ENCODE results near the gene STK32B.
"Not testable (repeated sequence)": the region's sequence is repeated elsewhere in the genome, so short reads cannot be mapped to it uniquely, and the experiment has no call there.

The STK32B gene

DNA sequence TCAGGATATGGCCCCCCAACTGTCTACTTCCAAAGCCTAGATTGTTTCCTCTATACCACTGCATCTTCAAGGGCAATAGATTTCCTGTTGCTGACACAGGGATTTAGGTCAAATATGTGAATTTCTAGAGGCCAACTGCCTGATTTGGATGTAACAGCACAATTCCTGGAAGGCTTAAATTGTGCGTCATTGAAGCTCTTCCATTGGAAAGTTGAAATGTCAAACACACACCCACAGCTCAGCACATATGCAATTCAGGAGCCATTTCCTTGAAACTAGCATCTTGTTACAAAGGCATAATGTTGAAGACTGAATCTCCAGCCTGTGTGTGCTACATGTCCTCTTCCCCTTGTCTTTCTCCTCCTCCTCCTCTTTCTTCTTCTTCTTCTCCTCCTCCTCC is 158.6 kb downstream of the STK32B start:
- DNase-seq (ENCODE audit: low spot score) = no peak

DNA sequence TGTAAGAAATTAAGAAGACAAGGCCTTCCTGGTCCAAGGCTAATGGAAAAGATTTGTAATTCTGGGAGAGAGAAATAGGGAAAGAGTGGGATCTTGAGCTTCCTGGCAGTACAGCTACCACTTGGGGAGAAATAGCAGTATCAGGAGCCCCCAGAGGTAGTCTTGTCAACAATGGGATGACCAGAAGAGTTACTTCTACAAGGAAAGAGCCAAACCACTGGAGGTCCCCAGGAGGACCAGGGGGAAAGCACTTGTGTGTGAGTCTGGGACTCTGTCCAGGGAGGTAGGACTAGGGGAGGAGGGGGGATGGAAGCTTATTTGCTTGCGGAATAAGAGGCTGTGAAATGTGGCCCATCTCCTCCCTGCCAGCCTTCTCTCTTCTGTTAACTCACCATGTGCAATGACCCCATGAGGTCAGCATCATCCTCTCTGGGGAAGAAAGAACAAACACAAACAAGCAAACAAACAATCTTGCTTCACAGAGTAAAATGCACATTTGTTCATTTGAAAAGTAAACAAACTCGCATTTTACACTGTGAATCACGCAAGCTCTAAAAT is 160.1 kb downstream of the STK32B start:
- no peak for DNase-seq (ENCODE audit: low spot score)

DNA sequence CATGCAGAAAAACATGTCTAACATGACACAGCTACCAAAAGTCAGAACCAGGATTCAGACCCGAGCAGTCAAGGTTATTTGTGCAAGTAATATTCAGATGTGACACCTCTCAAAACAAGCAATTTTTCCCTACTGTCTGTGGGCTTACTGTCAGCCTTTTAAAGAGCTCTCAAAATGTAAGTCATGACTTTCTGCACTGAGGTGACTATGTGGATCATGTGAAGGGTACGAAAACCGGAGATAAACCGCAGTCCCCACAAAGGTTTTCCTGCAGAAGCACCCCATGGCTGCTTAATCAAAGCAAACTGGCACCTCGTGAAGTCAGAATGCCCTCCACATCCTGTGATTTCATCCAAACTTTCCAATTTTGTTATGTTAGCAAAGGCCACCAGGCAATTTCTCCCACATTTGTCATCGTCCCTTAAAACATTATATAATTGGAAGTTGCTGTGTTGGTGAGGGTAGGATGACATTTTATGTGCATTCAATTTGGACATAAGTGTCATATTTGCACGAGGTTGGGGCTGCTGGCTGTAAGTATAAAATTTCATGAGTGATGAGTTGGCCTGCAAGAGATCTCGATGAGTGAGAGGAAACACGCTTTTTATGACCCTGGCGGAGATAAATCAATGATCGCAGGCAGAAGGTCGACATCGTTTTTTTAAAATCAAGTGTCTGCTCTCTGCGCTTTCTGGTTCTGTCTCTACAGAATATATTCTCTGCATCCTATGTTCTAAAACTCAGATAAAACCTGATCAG is 161.2 kb downstream of the STK32B start:
- no peak for DNase-seq (ENCODE audit: low spot score)

DNA sequence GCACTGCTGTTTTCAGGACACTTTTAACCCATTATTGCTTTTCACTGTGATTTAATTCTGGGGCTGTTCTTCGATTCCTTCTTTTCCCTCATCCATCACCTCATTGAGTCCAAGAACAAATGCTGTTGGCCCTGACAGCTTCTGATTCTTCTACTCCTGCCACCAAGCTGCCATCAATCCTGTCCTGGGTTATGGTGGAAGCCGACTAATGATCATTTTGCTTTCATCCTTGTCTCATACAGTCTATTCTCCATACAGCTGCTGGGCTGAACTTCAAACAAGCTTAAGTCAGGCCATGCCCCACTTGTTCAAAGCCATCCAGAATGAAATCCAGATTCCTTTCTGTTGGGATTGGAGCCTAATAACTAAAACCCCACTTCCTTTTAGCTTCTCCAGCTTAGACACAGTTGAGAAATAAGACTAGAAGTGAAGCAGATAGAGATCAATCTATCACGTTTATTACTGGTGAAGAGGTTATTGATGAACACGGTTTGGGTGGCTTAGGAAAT is 161.9 kb downstream of the STK32B start:
- DNase-seq (ENCODE audit: low spot score) = no peak

DNA sequence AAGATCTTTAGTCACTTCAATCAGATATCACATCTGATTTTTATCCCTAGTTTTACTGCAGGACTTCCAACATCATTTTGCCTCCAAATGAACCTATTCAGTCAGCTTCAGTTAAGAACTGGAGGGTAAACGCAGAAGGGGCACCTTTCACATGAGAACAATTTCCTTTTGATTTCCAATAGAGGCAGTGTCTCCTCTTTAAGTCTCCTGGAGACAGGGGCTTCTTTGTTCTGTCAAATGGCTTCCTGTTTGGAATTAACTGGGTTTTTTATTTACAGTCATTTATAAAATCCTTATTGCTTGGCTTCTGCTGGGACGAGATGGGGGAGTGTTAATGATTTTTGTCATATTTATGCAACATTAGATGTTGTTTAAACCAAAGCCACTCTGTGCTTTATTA is 164.0 kb downstream of the STK32B start:
- DNase-seq (ENCODE audit: low spot score) = no peak

DNA sequence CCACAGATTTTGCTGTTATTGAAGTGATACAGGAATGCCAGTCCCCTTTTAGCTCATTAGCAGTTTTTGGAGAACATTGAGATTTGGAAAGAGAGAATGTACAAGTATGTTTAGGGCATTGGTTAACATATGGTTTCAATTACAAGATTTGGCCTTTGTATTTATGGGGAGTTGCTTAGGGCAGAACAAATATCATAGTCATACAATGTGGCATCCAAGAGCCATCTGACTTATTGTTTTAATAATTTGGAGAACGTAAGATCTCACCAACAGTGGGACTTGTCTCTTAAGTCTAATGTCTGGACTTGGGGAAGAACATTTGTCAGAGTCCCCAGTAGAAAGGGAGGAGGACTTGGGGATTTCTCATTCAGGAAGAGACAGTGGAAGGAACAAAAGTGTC is 166.1 kb downstream of the STK32B start:
- no peak for DNase-seq (ENCODE audit: low spot score)

DNA sequence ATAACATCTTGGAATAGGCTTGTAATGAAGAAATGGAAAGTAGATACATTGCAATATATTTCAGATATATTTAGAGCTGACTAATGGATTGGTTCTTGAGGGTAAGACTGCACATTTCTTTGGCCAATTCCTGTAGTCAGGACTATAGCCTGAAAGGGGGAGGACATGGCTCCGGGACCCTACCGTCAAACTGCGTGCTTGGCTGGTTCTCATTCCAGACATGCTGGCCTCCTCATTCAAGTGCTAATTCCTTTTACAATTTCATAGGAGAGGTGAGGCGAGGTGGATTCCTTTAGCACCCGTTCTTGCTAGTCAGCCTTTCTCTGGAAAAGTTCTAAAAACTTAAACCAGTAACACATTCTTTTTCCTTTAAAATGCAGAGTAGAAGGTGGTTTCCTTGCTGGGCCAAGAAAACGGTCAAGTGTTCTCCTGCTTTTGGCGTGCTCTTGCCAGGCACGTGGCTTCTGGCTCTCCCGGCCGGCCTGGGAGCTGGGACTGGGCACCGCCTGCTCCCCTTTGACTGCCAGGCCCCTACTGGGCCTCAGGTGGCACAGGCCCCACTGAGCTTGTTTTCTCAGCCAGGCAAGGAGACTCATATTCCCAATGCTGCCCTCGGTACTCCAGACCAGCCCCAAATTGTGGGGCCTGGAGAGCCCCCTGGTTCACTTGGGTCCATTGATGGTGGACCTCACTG is 167.2 kb downstream of the STK32B start:
- DNase-seq (ENCODE audit: low spot score) = peak; percentile 16

DNA sequence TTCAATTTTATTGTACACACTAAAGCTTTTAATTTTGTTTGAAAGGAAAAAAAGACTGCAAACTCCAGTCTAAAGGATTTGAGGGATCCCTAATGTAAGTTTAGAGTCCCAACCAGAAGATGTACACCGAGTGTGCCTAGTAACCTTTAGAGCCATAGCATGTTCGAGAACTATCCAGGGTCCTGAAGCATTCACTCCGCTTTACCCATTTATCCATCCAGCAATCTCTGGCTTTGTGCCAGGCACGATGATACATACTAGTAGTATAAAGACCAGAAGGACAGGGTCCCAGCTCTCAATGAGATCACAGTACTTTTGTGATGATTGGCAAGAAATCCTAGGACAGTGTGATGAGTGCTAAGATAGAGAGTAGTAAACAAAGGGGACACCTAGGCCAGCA is 168.7 kb downstream of the STK32B start:
- no peak for DNase-seq (ENCODE audit: low spot score)

DNA sequence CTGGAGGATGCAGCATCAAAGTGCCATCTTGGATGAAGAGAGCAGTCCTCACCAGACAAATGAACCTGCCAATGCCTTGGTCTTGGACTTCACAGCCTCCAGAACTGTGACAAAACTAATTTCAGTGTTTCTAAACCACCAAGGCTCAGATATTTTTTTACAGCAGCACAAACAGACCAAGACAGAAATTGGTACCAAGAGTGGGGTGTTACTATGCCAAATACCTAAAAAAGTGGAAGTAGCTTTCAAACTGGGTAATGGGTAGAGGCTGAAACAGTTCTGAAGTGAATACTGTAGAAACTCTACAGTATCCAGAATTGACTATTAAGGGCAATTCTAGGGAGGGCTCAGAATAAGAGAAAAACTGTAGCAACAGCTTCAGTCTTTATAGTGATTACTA is 170.8 kb downstream of the STK32B start:
- DNase-seq (ENCODE audit: low spot score) = no peak

DNA sequence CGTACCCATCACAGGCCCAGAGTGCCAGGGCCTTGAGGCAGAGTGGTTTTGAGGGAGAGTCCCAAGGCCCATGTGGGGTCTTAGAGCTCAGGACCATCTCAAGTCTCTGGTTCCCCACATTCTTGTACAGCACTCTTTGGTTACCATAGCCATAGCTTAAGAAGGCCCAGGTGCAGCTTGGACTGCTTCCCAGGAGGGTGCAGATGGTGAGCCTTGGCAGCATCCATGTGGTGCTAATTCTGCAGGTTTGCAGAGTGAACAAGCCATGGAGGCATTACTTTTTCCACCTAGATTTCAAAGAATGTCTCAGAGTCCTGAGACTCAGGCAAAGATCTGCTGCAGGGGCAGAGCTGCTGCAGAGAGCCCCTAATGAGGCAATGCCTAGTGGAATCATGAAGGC is 171.7 kb downstream of the STK32B start:
- DNase-seq (ENCODE audit: low spot score) = peak; percentile 54

DNA sequence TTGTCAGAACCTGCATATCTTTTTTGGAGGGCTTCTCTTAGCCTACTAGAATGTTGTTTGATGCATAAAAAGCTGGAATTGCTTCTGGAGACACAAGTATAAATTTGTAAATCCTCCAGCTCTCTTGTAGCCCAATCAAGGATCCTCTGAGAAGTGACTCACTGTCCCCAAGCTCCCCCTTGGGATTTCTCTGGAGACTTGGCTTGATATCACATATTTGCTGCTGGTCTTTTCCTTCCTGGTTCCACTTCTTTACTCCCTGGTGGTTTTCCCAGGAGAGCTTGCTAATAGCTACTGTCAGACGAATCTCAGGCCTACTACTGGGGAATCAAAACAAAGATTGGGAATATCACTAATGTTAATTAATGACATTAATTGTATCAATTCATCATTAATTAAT is 173.1 kb downstream of the STK32B start:
- DNase-seq (ENCODE audit: low spot score) = no peak

DNA sequence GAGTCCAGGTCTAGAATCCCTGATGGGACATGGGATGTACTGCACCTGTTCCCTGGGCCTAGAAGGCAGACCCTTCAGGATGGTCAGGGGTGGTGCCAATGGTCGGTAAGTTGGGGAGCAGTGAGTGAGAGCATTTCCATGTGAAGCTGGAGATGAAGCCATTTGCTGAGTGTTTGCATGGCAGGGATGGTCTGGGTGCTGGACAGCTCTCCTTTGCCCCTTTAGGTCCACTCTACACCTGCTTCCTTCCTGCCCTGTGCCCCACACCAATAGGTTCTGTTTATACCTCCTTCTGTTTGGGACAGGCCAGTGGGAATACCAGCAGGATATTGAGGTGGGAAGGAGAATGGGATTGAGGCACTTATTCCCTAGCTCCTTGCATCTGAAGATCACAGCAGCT is 181.3 kb downstream of the STK32B start:
- no peak for DNase-seq (ENCODE audit: low spot score)

DNA sequence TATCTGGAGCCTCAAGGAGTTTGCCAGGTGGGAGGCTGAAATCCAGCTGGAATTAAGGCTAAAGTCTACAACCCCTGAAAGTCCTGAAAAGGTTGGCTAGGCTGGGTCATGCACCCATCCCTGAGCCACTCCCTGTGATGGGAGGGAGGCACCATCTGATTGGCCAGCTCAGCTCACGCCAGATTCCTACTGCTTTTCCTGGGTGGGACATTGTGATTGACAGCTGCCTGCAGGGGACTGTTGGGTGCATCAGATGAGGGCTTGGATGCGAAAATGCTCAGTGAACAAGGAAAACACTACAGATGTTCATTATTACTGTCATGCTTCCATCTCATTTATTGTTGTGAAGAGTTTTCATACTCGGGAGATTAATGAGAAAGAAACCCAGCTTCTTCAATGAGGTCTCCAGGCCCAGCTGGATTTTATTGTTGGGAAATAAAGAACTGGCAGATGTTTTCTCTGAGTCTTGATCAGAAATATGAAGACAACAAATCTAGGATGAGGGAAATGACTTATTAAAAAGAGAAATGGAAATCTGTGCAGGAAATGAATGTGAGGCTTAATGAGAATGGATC is 185.9 kb downstream of the STK32B start:
- no peak for DNase-seq (ENCODE audit: low spot score)

DNA sequence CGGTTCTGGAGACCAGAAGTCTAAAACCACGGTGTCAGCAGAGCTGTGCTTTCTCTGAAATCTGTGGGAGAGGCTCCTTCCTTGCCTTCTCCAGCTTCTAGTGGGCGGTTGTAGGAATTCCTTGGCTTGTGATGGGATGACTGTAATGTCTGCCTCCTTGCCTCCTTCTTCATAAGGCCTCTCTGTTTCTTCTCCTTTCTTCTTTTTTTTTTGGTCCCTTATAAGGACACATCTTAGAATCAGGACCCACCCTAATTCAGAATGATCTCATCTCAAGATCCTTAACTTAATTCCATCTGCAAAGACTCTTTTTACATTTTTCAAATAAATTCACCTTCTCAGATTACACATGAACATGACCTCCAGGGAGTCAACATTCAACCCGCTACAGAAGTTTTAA is 186.9 kb downstream of the STK32B start:
- no peak for DNase-seq (ENCODE audit: low spot score)

DNA sequence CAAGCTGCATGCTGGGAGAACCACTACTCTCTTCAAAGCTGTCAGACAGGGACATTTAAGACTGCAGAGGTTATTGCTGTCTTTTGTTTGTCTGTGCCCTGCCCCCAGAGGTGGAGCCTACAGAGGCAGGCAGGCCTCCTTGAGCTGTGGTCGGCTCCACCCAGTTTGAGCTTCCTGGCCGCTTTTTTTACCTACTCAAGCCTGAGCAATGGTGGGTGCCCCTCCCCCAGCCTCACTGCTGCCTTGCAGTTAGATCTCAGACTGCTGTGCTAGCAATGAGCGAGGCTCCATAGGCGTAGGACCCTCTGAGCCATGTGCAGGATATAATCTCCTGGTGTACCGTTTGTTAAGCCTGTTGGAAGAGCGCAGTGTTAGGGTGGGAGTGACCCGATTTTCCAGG is 195.8 kb downstream of the STK32B start:
- not testable (repeated sequence) for DNase-seq (ENCODE audit: low spot score)

DNA sequence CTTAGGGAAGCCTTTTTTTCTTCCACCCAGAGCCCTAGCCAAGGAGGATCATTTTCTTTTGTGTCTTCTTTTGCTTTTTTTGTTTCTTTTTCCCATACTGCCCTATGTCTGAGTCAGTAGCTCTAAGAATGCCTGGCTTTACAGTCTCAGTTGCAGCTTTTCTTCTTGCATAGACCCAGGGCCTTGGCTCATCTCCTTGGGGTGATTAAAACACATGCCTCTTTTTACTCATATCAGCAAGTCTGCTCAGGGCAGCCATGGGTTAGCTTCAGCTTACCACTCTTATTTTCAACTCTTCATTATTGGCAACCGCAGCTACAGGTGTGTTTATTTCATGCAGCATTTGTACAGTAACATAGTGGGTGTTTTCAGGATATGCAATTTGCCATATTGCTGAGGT is 196.5 kb downstream of the STK32B start:
- no peak for DNase-seq (ENCODE audit: low spot score)

DNA sequence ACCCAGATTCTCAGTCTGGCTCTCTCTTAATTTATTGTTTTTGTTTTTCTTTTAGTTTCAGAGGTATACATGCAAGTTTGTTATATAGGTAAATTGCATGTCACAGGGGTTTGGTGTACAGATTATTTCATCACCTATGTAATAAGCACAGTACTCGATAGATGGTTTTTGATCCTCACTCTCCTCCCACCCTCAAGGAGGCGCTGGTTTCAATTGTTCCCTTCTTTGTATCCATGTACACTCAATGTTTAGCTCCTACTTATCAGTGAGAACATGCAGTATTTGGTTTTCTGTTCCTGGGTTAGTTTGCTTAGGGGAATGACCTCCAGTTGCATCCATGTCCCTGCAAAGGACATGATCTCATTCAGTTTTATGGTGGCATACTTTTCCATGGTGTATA is 198.4 kb downstream of the STK32B start:
- no peak for DNase-seq (ENCODE audit: low spot score)

DNA sequence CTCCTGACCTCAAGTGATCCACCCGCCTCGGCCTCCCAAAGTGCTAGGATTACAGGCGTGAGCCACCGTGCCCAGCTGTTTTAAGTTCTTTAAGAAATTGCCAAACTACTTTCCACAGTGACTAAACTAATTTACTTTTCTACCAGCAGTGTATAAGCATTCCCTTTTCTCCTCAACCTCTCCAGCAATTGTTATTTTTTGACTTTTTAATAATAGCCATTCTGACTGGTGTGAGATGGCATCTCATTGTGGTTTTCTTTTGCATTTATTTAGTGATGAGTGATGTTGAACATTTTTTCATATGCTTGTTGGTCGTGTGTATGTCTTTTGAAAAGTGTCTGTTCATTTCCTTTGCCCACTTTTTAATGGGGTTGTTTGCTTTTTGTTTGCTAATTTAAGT is 199.3 kb downstream of the STK32B start:
- DNase-seq (ENCODE audit: low spot score) = not testable (repeated sequence)

DNA sequence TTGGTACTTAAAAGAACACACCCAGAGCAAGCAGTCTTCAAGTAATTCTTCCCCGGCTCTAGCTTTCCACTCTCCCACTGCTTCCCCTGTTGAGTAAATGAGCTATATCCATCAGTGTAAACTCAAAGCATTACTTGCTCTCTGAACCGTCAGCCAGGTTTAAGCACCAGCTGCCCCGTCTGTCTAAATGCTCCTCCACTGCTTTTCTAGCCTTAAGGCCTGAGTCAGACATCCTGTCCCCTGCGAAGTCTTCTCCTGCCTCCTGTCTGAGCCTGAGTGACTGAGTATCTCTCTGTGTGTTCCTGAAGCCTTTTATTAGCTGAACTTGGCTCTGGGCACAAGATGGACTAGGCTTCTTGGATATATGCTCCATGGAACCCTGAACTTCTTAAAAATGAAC is 205.1 kb downstream of the STK32B start:
- DNase-seq (ENCODE audit: low spot score) = no peak

DNA sequence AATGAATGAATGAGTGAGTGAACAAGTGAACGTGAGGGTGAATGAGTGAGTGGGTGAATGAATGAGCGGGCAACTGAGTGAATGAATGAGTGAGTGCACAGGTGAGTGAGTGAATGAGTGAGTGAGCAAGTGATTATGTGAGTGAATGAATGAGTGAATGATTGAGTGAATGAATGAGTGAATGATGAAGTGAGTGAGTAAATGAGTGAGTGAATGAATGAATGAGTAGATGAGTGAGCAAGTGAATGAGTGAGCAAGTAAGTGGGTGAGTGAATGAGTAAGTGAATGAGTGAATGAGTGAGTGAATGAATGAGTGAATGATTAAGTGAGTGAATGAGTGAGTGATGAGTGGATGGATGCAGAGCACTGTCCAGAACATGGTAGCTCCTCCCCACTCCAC is 205.8 kb downstream of the STK32B start:
- DNase-seq (ENCODE audit: low spot score) = no peak

DNA sequence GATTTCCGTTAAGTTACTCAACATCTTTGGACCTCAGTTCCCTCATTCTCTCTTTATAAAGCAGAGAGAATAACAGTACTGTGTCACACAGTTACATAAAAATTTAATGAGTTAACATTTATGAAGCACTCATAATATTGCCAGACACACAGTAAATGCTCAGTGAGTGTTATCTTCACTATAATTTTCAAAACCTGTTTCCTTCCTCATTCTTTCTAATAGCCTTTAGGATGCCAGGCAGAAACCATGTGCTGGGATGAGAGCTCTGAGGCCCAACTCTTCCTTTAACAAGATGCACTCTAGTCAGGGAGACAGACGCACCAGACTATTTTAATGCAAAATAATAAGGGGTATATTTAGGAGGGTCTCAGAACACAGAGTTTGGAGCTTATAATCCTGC is 208.2 kb downstream of the STK32B start:
- no peak for DNase-seq (ENCODE audit: low spot score)

DNA sequence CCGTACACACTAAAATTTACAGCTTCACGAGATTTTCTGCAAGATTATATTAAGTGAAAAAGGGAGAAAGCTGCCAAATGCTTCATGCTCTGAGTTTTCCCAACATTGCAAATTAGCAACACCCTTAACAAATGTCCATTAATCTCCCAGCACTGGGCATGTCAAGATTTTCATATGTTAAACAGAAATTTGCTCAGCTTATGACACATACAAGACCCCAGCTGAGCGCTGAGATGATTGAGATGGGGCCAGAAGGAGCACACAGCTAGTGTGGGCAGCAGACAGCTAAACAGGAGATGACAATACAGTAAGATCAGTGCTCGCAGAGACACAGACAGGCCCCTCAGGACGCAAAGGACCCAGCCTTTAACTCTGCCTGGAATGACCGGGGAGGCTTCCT is 208.8 kb downstream of the STK32B start:
- DNase-seq (ENCODE audit: low spot score) = no peak

DNA sequence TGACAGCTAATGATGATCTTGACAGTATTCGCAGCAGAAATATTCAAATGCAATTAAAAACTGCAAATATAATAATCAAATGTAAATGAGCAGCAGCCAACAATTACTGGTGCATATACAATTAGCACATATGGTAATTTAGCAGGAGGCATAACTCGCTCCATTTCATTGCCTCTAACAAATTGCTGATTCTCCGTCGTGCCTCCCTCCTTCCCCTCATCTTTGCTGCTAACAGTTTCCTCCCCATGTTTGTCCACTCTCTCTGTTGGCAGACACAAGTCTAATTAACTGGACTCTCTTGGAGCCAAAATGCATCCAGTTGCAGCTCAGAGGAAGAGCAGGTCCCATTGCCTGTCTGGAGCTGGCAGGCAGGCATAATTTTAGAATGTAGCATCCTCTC is 210.6 kb downstream of the STK32B start:
- DNase-seq (ENCODE audit: low spot score) = no peak

Data from cerebellar cortex (tissue), 1 donor.